Measurements from ENCODE around the gene CENPV.
A peak's percentile ranks its signal among the peaks of the same experiment; 100 is the strongest.

Gene CENPV

GRCh38 chr17:16358394-16358793 lies 5.1 kb upstream of the CENPV start:
- no peak for DNase-seq (ENCODE audit: low read depth, low spot score)
- in situ Hi-C loops (cut with HindIII; ENCODE audit: low sequenced_read_pairs), result no loop called here
- H3K4me3 ChIP-seq (ENCODE audit: low read depth, low read length), result no peak overlapping the region
- TF ChIP-seq CTCF (IDR thresholded peaks at IDR 0.05; ENCODE audit: low read depth, low read length), result no peak

- in situ Hi-C loops (cut with HindIII; ENCODE audit: low sequenced_read_pairs), result no loop called here
Observed at GRCh38 chr17:16354585-16354984, 1.3 kb upstream of the CENPV start.

GRCh38 chr17:16352667-16353316 lies 477 bp downstream of the CENPV start:
- no peak for DNase-seq (ENCODE audit: low read depth, low spot score)

More at GRCh38 chr17:16354585-16354984, 1.3 kb upstream of the CENPV start:
- DNase-seq (ENCODE audit: low read depth, low spot score), result no peak
- no peak for TF ChIP-seq CTCF (IDR thresholded peaks at IDR 0.05; ENCODE audit: low read depth, low read length)
- H3K4me3 ChIP-seq (ENCODE audit: low read depth, low read length), result no peak overlapping the region

GRCh38 chr17:16352303-16352666 lies 984 bp downstream of the CENPV start:
- peak; percentile 46 for DNase-seq (ENCODE audit: low read depth, low spot score)
- in situ Hi-C loops (cut with HindIII; ENCODE audit: low sequenced_read_pairs), result no loop called here
- TF ChIP-seq CTCF (IDR thresholded peaks at IDR 0.05; ENCODE audit: low read depth, low read length), result no peak
- H3K4me3 ChIP-seq (ENCODE audit: low read depth, low read length), result peak overlapping the region; percentile 69

More at GRCh38 chr17:16352667-16353316, 477 bp downstream of the CENPV start:
- in situ Hi-C loops (cut with HindIII; ENCODE audit: low sequenced_read_pairs), result no loop called here
- peak overlapping the region; percentile 69 for H3K4me3 ChIP-seq (ENCODE audit: low read depth, low read length)
- no peak for TF ChIP-seq CTCF (IDR thresholded peaks at IDR 0.05; ENCODE audit: low read depth, low read length)

GRCh38 chr17:16351831-16352230 lies 1.4 kb downstream of the CENPV start:
- no peak for TF ChIP-seq CTCF (IDR thresholded peaks at IDR 0.05; ENCODE audit: low read depth, low read length)
- in situ Hi-C loops (cut with HindIII; ENCODE audit: low sequenced_read_pairs), result no loop called here
- peak; percentile 43 for DNase-seq (ENCODE audit: low read depth, low spot score)
- peak overlapping the region; percentile 69 for H3K4me3 ChIP-seq (ENCODE audit: low read depth, low read length)

GRCh38 chr17:16349431-16349830 lies 3.8 kb downstream of the CENPV start:
- in situ Hi-C loops (cut with HindIII; ENCODE audit: low sequenced_read_pairs), result no loop called here
- no peak for TF ChIP-seq CTCF (IDR thresholded peaks at IDR 0.05; ENCODE audit: low read depth, low read length)
- DNase-seq (ENCODE audit: low read depth, low spot score), result no peak
- H3K4me3 ChIP-seq (ENCODE audit: low read depth, low read length), result no peak overlapping the region
